PC-9 (cell line): ENCODE data around the gene FAM124B. TPM values are rescaled to one million over a fixed set of nuclear protein-coding genes. Genes with fewer than 3 reads are reported as not detected.

Experiments used
- Bru-seq: library from RNA; stranded (reverse); fragments of 400-500 nt; gene quantifications from one replicate; lab custom pipeline; 2021; lab: Mats Ljungman, UMichigan
- BruChase-seq, 2 experiments: library from RNA; stranded (reverse); fragments of 400-500 nt; gene quantifications; one replicate each; lab custom pipeline; 2021; lab: Mats Ljungman, UMichigan
- BruUV-seq: library from RNA; stranded (reverse); fragments of 400-500 nt; replicated peaks from 2 replicates; lab custom pipeline; 2021; lab: Mats Ljungman, UMichigan
- CTCF ChIA-PET: fragments of 300-600 bp; sonication (Branson Sonifier 250); formaldehyde crosslinking; loops from one replicate; lab custom pipeline; 2022; ENCODE audit warnings: antibody characterized with exemption; lab: Charles Lee
- POLR2A ChIA-PET: fragments of 300-600 bp; sonication (Branson Sonifier 250); formaldehyde crosslinking; loops from one replicate; lab custom pipeline; 2022; ENCODE audit warnings: antibody characterized with exemption; ENCODE audit not compliant: unreplicated experiment; lab: Charles Lee
- DNase-seq, 2 experiments: peaks; one replicate each; pipeline versions ENCODE4 v3.0.0 to v3.0.0-alpha.2; 2015 to 2022; ENCODE audit warnings: mixed read lengths in 1 of 2
- H2AFZ ChIP-seq: fragments of 200-600 bp; sonication (generic); 2 replicates; pipeline ENCODE4 v1.8.1; 2017; ENCODE audit warnings: antibody characterized with exemption
- H3F3A ChIP-seq: fragments of 200-600 bp; sonication (generic); 2 replicates; pipeline ENCODE4 v1.8.1; 2017; ENCODE audit warnings: antibody characterized with exemption, mild to moderate bottlenecking, low read depth; ENCODE audit not compliant: insufficient read depth
- H3K27ac ChIP-seq: fragments of 200-600 bp; sonication (generic); 2 replicates; pipeline ENCODE4 v1.6.1; 2016; ENCODE audit warnings: mixed run types
- H3K27me3 ChIP-seq: fragments of 200-600 bp; sonication (generic); 2 replicates; pipeline ENCODE4 v1.6.1; 2016; ENCODE audit warnings: low read depth, mixed run types; ENCODE audit not compliant: insufficient read depth
- H3K36me3 ChIP-seq: fragments of 200-600 bp; sonication (generic); 2 replicates; pipeline ENCODE4 v1.6.1; 2016; ENCODE audit warnings: low read depth, mixed run types
- H3K4me1 ChIP-seq: fragments of 200-600 bp; sonication (generic); replicated peaks from 2 replicates; pipeline ENCODE4 v1.6.1; 2016; ENCODE audit warnings: mixed run types; ENCODE audit not compliant: insufficient read depth
- H3K4me2 ChIP-seq: fragments of 200-600 bp; sonication (generic); 2 replicates; pipeline ENCODE4 v1.6.1; 2017; ENCODE audit warnings: mixed run types
- H3K4me3 ChIP-seq: fragments of 200-600 bp; sonication (generic); 2 replicates; pipeline ENCODE4 v1.6.1; 2016; ENCODE audit warnings: mixed run types
- H3K79me2 ChIP-seq: fragments of 200-600 bp; sonication (generic); 2 replicates; pipeline ENCODE4 v1.6.1; 2017; ENCODE audit warnings: low read depth, mixed run types
- H3K9me2 ChIP-seq: fragments of 200-600 bp; sonication (generic); 2 replicates; pipeline ENCODE4 v1.8.1; 2017; ENCODE audit warnings: mild to moderate bottlenecking; ENCODE audit not compliant: insufficient read depth
- H3K9me3 ChIP-seq: fragments of 200-600 bp; sonication (generic); 2 replicates; pipeline ENCODE4 v1.8.1; 2016; ENCODE audit warnings: low read depth; ENCODE audit not compliant: insufficient read depth
- H4K20me1 ChIP-seq: fragments of 200-600 bp; sonication (generic); 2 replicates; pipeline ENCODE4 v1.8.1; 2017; ENCODE audit not compliant: insufficient read depth
- CTCF ChIP-seq: fragments of 200-600 bp; sonication (generic); conservative IDR thresholded peaks from 2 replicates; pipeline ENCODE4 v1.6.1; 2017; ENCODE audit warnings: mixed run types, antibody characterized with exemption, mild to moderate bottlenecking, moderate library complexity
- EZH2 ChIP-seq: fragments of 200-600 bp; sonication (generic); IDR thresholded peaks from 2 replicates; pipeline ENCODE4 v1.8.0; 2017; ENCODE audit warnings: antibody characterized with exemption, low read depth
- intact Hi-C: fragments of 100-400 bp; cut with micrococcal nuclease; formaldehyde crosslinking; loops from one replicate; pipeline ENCODE4 v1.10.0; 2022; ENCODE audit not compliant: unreplicated experiment
- long read RNA-seq: library from polyadenylated mRNA; stranded (forward); transcript quantifications from one replicate; pipeline ENCODE4 v2.0.0, GENCODE V29; 2022
- total RNA-seq: library from RNA; stranded (reverse); gene quantifications from 2 replicates; pipeline ENCODE4 v1.2.3, GENCODE V29; 2021

FAM124B gene
- 0.17 and 0.60 TPM in 2 replicates for total RNA-seq
- Bru-seq, nascent RNA = percentile 16 among the genes with signal in this experiment
- percentile 22 among the genes with signal in this experiment for BruChase-seq, experiment 1, labeled RNA remaining after a 2-hour chase
- percentile 19 among the genes with signal in this experiment for BruChase-seq, experiment 2, labeled RNA remaining after a 6-hour chase
- long read RNA-seq = 0 reads

- no peaks in the 10 kb centered on the region for H3K9me2 ChIP-seq
- H3K4me3 ChIP-seq = no peak within 1 kb of the TSS
- CTCF ChIA-PET = no interaction called here
- POLR2A ChIA-PET = no interaction called here
- no TSS peak for BruUV-seq
- H4K20me1 ChIP-seq = no peaks in the 10 kb centered on the region
- no peak for TF ChIP-seq CTCF
- TF ChIP-seq EZH2 = no peak
- no peaks in the 10 kb centered on the region for H3K79me2 ChIP-seq
- H3K27me3 ChIP-seq = no peaks in the 10 kb centered on the region
- H3K4me2 ChIP-seq = no peak within 1 kb of the TSS
- intact Hi-C loops = no loop called here
- H3K27ac ChIP-seq = no peak within 1 kb of the TSS
- H3F3A ChIP-seq = no peaks in the 10 kb centered on the region
- 0 out of 2 replicates have a peak within 1 kb of the TSS, but pooled peaks have one; percentile 5 for H2AFZ ChIP-seq
- H3K36me3 ChIP-seq = no peaks in the 10 kb centered on the region
- H3K4me1 ChIP-seq = no peaks in the 10 kb centered on the region
- H3K9me3 ChIP-seq = 0 out of 2 replicates have a peak, but pooled peaks cover 3% of the 10 kb centered on the region
- DNase-seq = no peak
Measured at GRCh38 chr2:224401641-224402342, at the start of gene FAM124B. Gene FAM124B (minus strand): TSS chr2:224402107. CDS start chr2:224401768, 339 bp downstream.

GRCh38 chr2:224449212-224450147 is 47.6 kb upstream of the FAM124B start:
- no peaks in the 10 kb centered on the region for H3F3A ChIP-seq
- peak overlapping the region; percentile 15; the same call in 1 of the 2 replicates for H2AFZ ChIP-seq
- no peaks in the 10 kb centered on the region for H4K20me1 ChIP-seq
- TF ChIP-seq CTCF (peak; percentile 85), EZH2 (no peak)
- no peak overlapping the region for H3K27ac ChIP-seq
- peak; percentile 24 to 50 for DNase-seq
- peaks cover 4% of the 10 kb centered on the region; the same call in 1 of the 2 replicates for H3K9me3 ChIP-seq
- no peak overlapping the region for H3K4me3 ChIP-seq
- intact Hi-C loops = loop anchor here (1.0 to 2.0 kb wide), 4 partner anchors 80 to 479 kb away; no protein-coding TSS in a partner anchor
- no peaks in the 10 kb centered on the region for H3K27me3 ChIP-seq
- H3K9me2 ChIP-seq = no peaks in the 10 kb centered on the region
- no peak overlapping the region for H3K4me2 ChIP-seq
- CTCF ChIA-PET = interaction anchor here (0.6 to 1.3 kb wide), 7 partner anchors 91 to 1216 kb away, joined by 3 to 5 read pairs (median 4); no protein-coding TSS in a partner anchor
- POLR2A ChIA-PET = no interaction called here
- no peaks in the 10 kb centered on the region for H3K79me2 ChIP-seq
- no TSS peak for BruUV-seq
- no peaks in the 10 kb centered on the region for H3K36me3 ChIP-seq
- 0 out of 2 replicates have a peak, but pooled peaks cover 3% of the 10 kb centered on the region for H3K4me1 ChIP-seq

GRCh38 chr2:224448236-224448635 is 46.3 kb upstream of the FAM124B start:
- DNase-seq = no peak
- H3K27me3 ChIP-seq = no peaks in the 10 kb centered on the region
- intact Hi-C loops = loop anchor here (2.0 kb wide), 2 partner anchors 203 to 477 kb away; no protein-coding TSS in a partner anchor
- H3K4me1 ChIP-seq = 0 out of 2 replicates have a peak, but pooled peaks cover 3% of the 10 kb centered on the region
- no peaks in the 10 kb centered on the region for H3K79me2 ChIP-seq
- no peak for TF ChIP-seq EZH2
- no peak for TF ChIP-seq CTCF
- no peaks in the 10 kb centered on the region for H3F3A ChIP-seq
- CTCF ChIA-PET = interaction anchor here (0.6 kb wide), 2 partner anchors 25 to 137 kb away, joined by 6 to 7 read pairs; no protein-coding TSS in a partner anchor
- no peak overlapping the region for H2AFZ ChIP-seq
- no peak overlapping the region for H3K27ac ChIP-seq
- no peaks in the 10 kb centered on the region for H3K36me3 ChIP-seq
- no peak overlapping the region for H3K4me3 ChIP-seq
- H3K9me3 ChIP-seq = peaks cover 4% of the 10 kb centered on the region; the same call in 1 of the 2 replicates
- no peaks in the 10 kb centered on the region for H4K20me1 ChIP-seq
- BruUV-seq = no TSS peak
- no peak overlapping the region for H3K4me2 ChIP-seq
- no peaks in the 10 kb centered on the region for H3K9me2 ChIP-seq
- POLR2A ChIA-PET = interaction anchor here (0.7 kb wide), 1 partner anchor 1619 kb away, joined by 3 read pairs; no protein-coding TSS in a partner anchor
